ENCODE results near the gene ZNF668.

ZNF668 gene

GRCh38 chr16:31094424-31095120 lies 20.5 kb upstream of the ZNF668 start, which contains the start of gene VKORC1:
VKORC1 (minus strand) TSS chr16:31094797; CDS start chr16:31094729, 68 bp downstream.
- TF ChIP-seq CTCF (IDR thresholded peaks at IDR 0.05; ENCODE audit: borderline replicate concordance, insufficient read depth, low read depth, low read length), result no peak
- H3K4me3 ChIP-seq (ENCODE audit: low read depth, low read length), result peak within 1 kb of the TSS; percentile 65

- no peak for TF ChIP-seq CTCF (IDR thresholded peaks at IDR 0.05; ENCODE audit: borderline replicate concordance, insufficient read depth, low read depth, low read length)
These were observed 20.0 kb upstream of the ZNF668 start for GRCh38 chr16:31094088-31094423.

GRCh38 chr16:31093132-31093703 lies 19.2 kb upstream of the ZNF668 start:
- TF ChIP-seq CTCF (IDR thresholded peaks at IDR 0.05; ENCODE audit: borderline replicate concordance, insufficient read depth, low read depth, low read length), result no peak
- peak overlapping the region; percentile 23 for H3K4me3 ChIP-seq (ENCODE audit: low read depth, low read length)

More at GRCh38 chr16:31094088-31094423, 20.0 kb upstream of the ZNF668 start:
- H3K4me3 ChIP-seq (ENCODE audit: low read depth, low read length), result peak overlapping the region; percentile 65

GRCh38 chr16:31092330-31092729 lies 18.3 kb upstream of the ZNF668 start:
- TF ChIP-seq CTCF (IDR thresholded peaks at IDR 0.05; ENCODE audit: borderline replicate concordance, insufficient read depth, low read depth, low read length), result no peak
- H3K4me3 ChIP-seq (ENCODE audit: low read depth, low read length), result no peak overlapping the region

- no peak overlapping the region for H3K4me3 ChIP-seq (ENCODE audit: low read depth, low read length)
- TF ChIP-seq CTCF (IDR thresholded peaks at IDR 0.05; ENCODE audit: borderline replicate concordance, insufficient read depth, low read depth, low read length), result no peak
These were observed 16.5 kb upstream of the ZNF668 start for GRCh38 chr16:31090540-31090939.

GRCh38 chr16:31089199-31089598 lies 15.2 kb upstream of the ZNF668 start:
- no peak overlapping the region for H3K4me3 ChIP-seq (ENCODE audit: low read depth, low read length)
- no peak for TF ChIP-seq CTCF (IDR thresholded peaks at IDR 0.05; ENCODE audit: borderline replicate concordance, insufficient read depth, low read depth, low read length)
